Lower lobe of right lung (tissue), 2 donors: ENCODE measurements around the gene CRYGD. TPM values are rescaled to one million over a fixed set of nuclear protein-coding genes. Genes with fewer than 3 reads are reported as not detected.

ENCODE experiments used
- ATAC-seq, 2 donors: fragments of 200-7000 bp; cut with Tn5 transposase; one replicate each; pipeline ENCODE4 v1.9.1; 2020 to 2022; ENCODE audit warnings: mild to moderate bottlenecking in 2 of 2, moderate library complexity in 2 of 2
- DNase-seq: peaks from one replicate; pipeline ENCODE4 v3.0.0-alpha.2; 2020
- H3K27ac ChIP-seq: fragments of 200-600 bp; one replicate; pipeline ENCODE4 v1.8.0; 2022
- H3K27me3 ChIP-seq: fragments of 200-600 bp; one replicate; pipeline ENCODE4 v1.8.0; 2022; ENCODE audit warnings: low read depth
- H3K36me3 ChIP-seq: fragments of 200-600 bp; one replicate; pipeline ENCODE4 v1.8.0; 2022; ENCODE audit warnings: mild to moderate bottlenecking
- H3K4me1 ChIP-seq: fragments of 200-600 bp; one replicate; pipeline ENCODE4 v1.8.0; 2022
- H3K4me3 ChIP-seq: fragments of 200-600 bp; one replicate; pipeline ENCODE4 v1.8.0; 2022; ENCODE audit warnings: mild to moderate bottlenecking
- H3K9me3 ChIP-seq: fragments of 200-600 bp; one replicate; pipeline ENCODE4 v1.8.0; 2022
- intact Hi-C: fragments of 100-400 bp; cut with DNase I; formaldehyde crosslinking; loops from one replicate; pipeline ENCODE4 v1.11.0; 2022
- total RNA-seq: library from RNA; stranded (reverse); fragmentation: NEBNext Ultra II Directional; extraction: Animal tissue kit (Norgen Biotek cat#: 25700); gene quantifications from one replicate; pipeline ENCODE4 v1.2.1, GENCODE V29; 2021
- TF ChIP-seq, protein P1 (sequence below): fragments of 200-600 bp; IDR thresholded peaks from one replicate; pipeline ENCODE4 v1.8.0; 2022; ENCODE audit warnings: antibody characterized with exemption, mild to moderate bottlenecking
- donor health status: DM: no; HTN: yes; CAD: no; lungs with severe emphysema.

Gene CRYGD
- total RNA-seq, 1 donor from 2014 or later: not detected

DNA sequence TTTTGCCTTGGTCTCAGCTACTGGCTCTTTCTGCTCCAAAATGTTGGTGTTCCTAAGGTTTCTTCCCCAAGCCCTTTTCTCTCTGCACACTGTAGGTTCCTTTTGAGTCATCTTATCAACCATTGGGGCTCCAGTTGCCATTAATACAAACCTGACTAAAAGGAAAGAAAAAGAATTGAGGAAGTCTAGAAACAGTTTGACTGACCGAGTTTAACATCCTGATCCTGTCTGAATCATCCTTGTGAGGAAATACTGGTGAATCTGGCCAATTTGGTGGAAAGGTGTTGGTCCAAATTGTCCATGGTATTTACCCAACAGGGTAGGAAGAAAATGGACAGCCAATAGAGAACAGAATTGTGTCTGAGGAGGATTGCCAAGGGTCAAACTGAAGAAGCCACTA, 38.3 kb downstream of the CRYGD start:
- H3K36me3 ChIP-seq: no peaks in the 10 kb centered on the region
- no peak overlapping the region for H3K27ac ChIP-seq
- intact Hi-C loops: no loop called here
- no peaks in the 10 kb centered on the region for H3K4me1 ChIP-seq
- no peak for ATAC-seq
- H3K27me3 ChIP-seq: no peaks in the 10 kb centered on the region
- TF ChIP-seq, protein P1, sequence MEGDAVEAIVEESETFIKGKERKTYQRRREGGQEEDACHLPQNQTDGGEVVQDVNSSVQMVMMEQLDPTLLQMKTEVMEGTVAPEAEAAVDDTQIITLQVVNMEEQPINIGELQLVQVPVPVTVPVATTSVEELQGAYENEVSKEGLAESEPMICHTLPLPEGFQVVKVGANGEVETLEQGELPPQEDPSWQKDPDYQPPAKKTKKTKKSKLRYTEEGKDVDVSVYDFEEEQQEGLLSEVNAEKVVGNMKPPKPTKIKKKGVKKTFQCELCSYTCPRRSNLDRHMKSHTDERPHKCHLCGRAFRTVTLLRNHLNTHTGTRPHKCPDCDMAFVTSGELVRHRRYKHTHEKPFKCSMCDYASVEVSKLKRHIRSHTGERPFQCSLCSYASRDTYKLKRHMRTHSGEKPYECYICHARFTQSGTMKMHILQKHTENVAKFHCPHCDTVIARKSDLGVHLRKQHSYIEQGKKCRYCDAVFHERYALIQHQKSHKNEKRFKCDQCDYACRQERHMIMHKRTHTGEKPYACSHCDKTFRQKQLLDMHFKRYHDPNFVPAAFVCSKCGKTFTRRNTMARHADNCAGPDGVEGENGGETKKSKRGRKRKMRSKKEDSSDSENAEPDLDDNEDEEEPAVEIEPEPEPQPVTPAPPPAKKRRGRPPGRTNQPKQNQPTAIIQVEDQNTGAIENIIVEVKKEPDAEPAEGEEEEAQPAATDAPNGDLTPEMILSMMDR: no peak
- no peaks in the 10 kb centered on the region for H3K9me3 ChIP-seq
- no peak overlapping the region for H3K4me3 ChIP-seq
- DNase-seq: no peak

DNA sequence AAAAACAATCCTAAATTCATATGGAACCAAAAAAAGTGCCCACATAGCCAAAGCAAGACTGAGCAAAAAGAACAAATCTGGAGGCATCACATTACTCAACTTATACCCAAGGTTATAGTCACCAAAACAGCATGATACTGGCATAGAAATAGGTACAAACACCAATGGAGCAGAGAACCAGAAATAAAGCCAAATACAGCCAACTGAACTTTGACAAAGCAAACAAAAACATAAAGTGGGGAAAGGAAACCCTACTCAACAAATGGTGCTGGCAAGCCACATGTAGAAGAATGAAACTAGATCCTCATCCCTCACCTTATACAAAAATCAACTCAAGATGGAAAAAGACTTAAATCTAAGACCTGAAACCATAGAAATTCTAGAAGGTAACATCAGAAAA, 40.5 kb downstream of the CRYGD start:
- Histone ChIP-seq H3K27me3 (no peaks in the 10 kb centered on the region), H3K27ac (no peak overlapping the region), H3K36me3 (no peaks in the 10 kb centered on the region), H3K4me1 (no peaks in the 10 kb centered on the region), H3K4me3 (no peak overlapping the region), H3K9me3 (no peaks in the 10 kb centered on the region)
- DNase-seq: no peak
- TF ChIP-seq, protein P1: no peak
- ATAC-seq: no peak
- intact Hi-C loops: no loop called here

DNA sequence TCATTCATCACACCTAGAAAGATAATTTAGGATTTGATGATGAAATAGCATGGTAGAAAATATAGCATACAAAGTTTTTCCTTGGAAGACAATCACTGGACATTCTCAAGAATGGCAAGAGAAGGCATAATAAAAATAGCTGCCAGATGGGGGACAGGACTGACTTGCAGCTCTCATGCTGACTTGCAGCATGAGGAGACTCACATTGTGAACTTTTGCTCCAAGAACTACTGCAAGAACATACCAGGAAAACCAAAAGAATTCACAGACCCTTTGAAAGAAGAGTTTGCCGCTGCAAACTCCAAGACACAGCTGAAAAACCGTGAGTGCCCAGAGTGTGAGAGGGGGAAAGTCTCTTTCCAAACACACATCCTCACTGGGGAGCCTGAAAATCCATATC, 47.0 kb downstream of the CRYGD start:
- H3K4me1 ChIP-seq: no peaks in the 10 kb centered on the region
- H3K9me3 ChIP-seq: no peaks in the 10 kb centered on the region
- H3K36me3 ChIP-seq: no peaks in the 10 kb centered on the region
- intact Hi-C loops: no loop called here
- no peak for DNase-seq
- no peak overlapping the region for H3K27ac ChIP-seq
- TF ChIP-seq, protein P1: no peak
- ATAC-seq: no peak
- no peak overlapping the region for H3K4me3 ChIP-seq
- no peaks in the 10 kb centered on the region for H3K27me3 ChIP-seq

DNA sequence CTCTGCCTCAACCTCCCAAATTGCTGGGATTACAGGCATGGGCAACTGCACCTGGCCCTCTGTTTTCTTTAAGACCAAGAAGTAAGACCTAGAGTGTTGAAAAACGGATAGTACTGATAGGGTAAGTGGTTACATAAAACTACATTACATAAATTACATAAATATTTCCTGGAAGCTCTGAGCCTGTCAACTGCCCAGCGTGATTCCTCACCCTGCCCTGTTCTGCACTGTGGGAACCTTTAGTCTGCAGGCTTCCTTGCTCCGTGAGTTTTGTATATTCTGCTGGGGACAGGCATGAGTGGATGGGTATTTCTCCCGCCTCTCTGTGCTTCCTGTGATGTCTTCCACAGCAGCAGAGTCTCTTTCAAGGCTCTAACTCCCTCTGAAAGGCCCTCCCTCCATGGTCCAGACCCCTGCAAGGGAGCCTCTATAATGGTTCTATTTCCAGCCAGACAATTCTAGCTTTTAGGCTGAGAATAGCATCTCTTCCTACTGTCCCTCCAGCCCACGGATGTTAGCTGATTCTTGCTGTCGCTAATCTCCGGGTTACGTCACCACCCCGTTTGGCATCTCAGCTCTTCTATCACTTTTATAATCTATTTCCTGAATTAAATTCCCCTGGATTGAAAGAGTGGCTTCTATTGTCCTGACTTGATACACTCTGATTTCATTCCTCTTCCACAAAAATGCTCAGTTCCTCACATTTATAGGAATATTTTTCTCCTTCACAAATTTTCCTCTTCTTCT, 49.5 kb downstream of the CRYGD start:
- no peaks in the 10 kb centered on the region for H3K9me3 ChIP-seq
- no peak overlapping the region for H3K27ac ChIP-seq
- no peak overlapping the region for H3K4me3 ChIP-seq
- no peaks in the 10 kb centered on the region for H3K36me3 ChIP-seq
- TF ChIP-seq, protein P1: no peak
- ATAC-seq (peak in 1 of 2 donors; percentile 64), DNase-seq (no peak)
- H3K4me1 ChIP-seq: no peaks in the 10 kb centered on the region
- intact Hi-C loops: no loop called here
- no peaks in the 10 kb centered on the region for H3K27me3 ChIP-seq

DNA sequence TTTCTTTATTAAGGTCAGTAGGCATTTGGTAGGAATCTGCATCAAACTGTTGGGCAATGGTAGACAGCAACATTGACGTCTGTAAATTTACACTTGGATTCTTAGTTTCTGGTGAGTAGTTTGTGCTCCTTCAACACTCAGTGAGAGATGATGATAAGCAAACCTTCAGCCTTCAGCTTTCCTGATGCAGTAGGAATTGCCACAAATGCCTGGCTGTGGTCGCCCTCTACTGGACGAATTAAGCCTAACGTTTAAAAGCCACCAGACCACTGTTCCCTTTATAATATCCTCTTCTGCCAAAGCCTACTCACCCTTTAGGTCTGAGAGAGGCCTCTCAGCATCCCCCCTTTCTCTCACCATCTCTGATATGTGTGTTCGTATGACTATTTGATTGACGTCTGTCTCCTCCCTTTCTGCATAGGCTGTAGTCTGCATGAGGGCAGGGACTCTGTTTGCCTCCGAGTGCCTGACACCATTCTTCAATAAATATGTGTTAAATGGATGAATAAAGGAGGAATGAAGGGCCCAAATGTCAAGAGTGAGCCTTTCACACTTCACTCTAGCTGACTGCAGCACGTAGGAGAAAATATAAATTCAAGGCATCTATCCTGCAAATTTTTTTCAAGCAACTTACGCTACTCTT, 52.0 kb downstream of the CRYGD start:
- TF ChIP-seq, protein P1: peak; percentile 74
- no peaks in the 10 kb centered on the region for H3K27me3 ChIP-seq
- DNase-seq: peak; percentile 51

More for the DNA sequence above, 52.0 kb downstream of the CRYGD start:
- Histone ChIP-seq H3K4me3 (no peak overlapping the region), H3K36me3 (no peaks in the 10 kb centered on the region), H3K27ac (no peak overlapping the region), H3K4me1 (no peaks in the 10 kb centered on the region), H3K9me3 (no peaks in the 10 kb centered on the region)
- intact Hi-C loops: no loop called here
- ATAC-seq: peak; percentile 74 to 85

Other genes starting within 250 kb of the CRYGD start
- 25.8 TPM for gene PLEKHM3, start 99.0 kb downstream of the CRYGD start, total RNA-seq
- gene CRYGC, start 5.3 kb upstream of the CRYGD start, total RNA-seq: not detected
- not detected for gene CRYGB, start 21.6 kb upstream of the CRYGD start, total RNA-seq
- not detected for gene CRYGA, start 39.1 kb upstream of the CRYGD start, total RNA-seq
- gene C2orf80, start 65.5 kb upstream of the CRYGD start, total RNA-seq: not detected
- gene IDH1, start 130.5 kb upstream of the CRYGD start, total RNA-seq: 152 TPM
- 27.8 TPM for gene PIKFYVE, start 141.7 kb upstream of the CRYGD start, total RNA-seq